ENCODE measurements around the gene RANBP1. TPM values are rescaled to one million over a fixed set of nuclear protein-coding genes. Genes with fewer than 3 reads are reported as not detected.

The RANBP1 gene
- total and polyA plus RNA-seq, 11 donors: 29.3 to 85.3 (median 41.5) TPM

DNA sequence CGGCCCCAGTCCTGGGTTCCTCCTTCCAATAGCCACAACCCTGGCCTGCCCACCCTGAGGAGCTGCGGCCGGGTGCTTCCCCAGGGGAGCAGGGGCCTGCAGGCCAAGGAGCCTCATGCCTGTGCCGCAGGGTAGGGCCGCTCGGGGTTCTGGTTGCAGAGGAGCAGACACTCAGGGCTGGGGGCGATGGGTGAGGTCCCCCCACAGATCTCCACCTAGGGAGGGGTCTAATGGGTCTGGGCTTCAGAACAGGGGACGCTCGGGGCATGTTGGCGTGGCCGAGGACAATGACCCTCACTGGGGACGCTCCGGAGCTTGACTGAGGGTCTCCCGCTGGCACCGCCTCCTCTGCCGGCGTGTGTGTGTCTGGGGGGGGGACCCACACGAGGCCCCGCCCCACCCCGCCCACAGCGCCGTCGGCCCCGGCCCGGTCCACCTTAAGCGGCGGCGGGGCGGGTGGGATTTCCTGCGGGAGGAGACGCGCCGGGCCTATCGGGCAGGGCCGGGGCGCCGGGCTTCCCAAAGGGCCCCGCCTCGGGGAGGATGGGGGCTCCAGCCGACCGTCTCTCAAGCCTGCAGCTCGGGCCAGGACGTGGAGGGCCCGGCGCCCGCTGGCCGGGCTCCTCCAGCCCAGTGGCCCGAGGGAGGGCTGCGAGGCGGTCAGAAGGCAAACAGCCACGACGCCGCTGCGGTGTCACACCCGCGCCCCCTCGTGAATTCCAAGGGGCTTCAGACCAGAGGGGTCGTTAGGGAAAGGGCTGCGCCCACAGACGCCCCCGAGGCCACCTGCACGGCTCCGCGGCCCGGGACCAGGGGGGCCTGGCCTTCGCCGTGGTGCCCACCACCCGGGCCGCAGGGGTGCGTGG lies 15.1 kb downstream of the RANBP1 start:
- H3K4me3 ChIP-seq: peak overlapping the region; percentile 88 to 100 (median 99)
- H3K4me1 ChIP-seq: peaks cover 6 to 51% (median 38%) of the 10 kb centered on the region in 12 donors
- no peaks in the 10 kb centered on the region for H3K27me3 ChIP-seq
- TF ChIP-seq, protein P1, sequence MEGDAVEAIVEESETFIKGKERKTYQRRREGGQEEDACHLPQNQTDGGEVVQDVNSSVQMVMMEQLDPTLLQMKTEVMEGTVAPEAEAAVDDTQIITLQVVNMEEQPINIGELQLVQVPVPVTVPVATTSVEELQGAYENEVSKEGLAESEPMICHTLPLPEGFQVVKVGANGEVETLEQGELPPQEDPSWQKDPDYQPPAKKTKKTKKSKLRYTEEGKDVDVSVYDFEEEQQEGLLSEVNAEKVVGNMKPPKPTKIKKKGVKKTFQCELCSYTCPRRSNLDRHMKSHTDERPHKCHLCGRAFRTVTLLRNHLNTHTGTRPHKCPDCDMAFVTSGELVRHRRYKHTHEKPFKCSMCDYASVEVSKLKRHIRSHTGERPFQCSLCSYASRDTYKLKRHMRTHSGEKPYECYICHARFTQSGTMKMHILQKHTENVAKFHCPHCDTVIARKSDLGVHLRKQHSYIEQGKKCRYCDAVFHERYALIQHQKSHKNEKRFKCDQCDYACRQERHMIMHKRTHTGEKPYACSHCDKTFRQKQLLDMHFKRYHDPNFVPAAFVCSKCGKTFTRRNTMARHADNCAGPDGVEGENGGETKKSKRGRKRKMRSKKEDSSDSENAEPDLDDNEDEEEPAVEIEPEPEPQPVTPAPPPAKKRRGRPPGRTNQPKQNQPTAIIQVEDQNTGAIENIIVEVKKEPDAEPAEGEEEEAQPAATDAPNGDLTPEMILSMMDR (IDR thresholded peaks at IDR 0.05): no peak
- TF ChIP-seq POLR2A (IDR thresholded peaks at IDR 0.05): peak in 1 of 2 donors; percentile 27
- H3K27ac ChIP-seq: peak overlapping the region; percentile 94 to 100 (median 98)
- peak; percentile 91 to 96 (median 93) for DNase-seq
- H3K9me3 ChIP-seq: no peaks in the 10 kb centered on the region
- peak; percentile 72 to 90 (median 86) for ATAC-seq
- WGBS, 4 donors: 5 to 8% (median 6%) methylated on average over 15 to 70 of the region's 70 CpGs
- intact Hi-C loops (cut with DNase I): loop anchor here in 1 of 10 donors (5.0 kb wide), 1 partner anchor 114 kb away; the partner anchor contains the start of gene ARVCF
- H3K36me3 ChIP-seq: peaks cover 0 to 19% (median 15%) of the 10 kb centered on the region in 9 donors

DNA sequence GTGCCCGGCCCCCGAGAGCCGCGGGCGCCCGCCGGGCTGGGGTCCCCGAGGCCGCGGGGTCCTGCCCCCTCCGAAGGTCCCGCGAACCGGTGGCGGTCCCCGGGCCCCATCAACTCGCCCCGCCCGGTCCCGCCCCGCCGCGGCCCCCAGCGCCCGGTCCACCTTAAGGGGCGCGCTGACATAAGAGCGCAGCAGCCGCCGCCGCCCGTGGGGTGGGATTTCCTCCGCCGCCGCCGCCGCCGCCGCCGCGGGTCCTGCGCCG lies 15.6 kb downstream of the RANBP1 start, which contains the start of gene ZDHHC8:
TSS of gene ZDHHC8 (plus strand) at position 208 of the 262 bp plus-strand sequence. CDS start 144 bp downstream, outside the sequence.
- ATAC-seq: peak in 3 of 4 donors; percentile 37 to 64 (median 51)
- TF ChIP-seq, protein P1 (IDR thresholded peaks at IDR 0.05): no peak
- TF ChIP-seq POLR2A (IDR thresholded peaks at IDR 0.05): no peak
- WGBS, 4 donors: 0 to 1% methylated on average over 42 to 43 of the region's 43 CpGs; no CpG with 5 or more reads in 2 of the 4 donors
- Histone ChIP-seq H3K4me1 (peaks cover 11 to 57% (median 43%) of the 10 kb centered on the region in 12 donors), H3K27me3 (no peaks in the 10 kb centered on the region), H3K9me3 (no peaks in the 10 kb centered on the region), H3K36me3 (peaks cover 0 to 13% (median 9%) of the 10 kb centered on the region in 9 donors), H3K4me3 (peak within 1 kb of the TSS; percentile 88 to 100 (median 99)), H3K27ac (peak within 1 kb of the TSS; percentile 94 to 100 (median 98))
- DNase-seq: peak in 3 of 5 donors; percentile 48 to 60 (median 59)
- intact Hi-C loops (cut with DNase I): loop anchor here in 1 of 10 donors (5.0 kb wide), 1 partner anchor 114 kb away; the partner anchor contains the start of gene ARVCF

DNA sequence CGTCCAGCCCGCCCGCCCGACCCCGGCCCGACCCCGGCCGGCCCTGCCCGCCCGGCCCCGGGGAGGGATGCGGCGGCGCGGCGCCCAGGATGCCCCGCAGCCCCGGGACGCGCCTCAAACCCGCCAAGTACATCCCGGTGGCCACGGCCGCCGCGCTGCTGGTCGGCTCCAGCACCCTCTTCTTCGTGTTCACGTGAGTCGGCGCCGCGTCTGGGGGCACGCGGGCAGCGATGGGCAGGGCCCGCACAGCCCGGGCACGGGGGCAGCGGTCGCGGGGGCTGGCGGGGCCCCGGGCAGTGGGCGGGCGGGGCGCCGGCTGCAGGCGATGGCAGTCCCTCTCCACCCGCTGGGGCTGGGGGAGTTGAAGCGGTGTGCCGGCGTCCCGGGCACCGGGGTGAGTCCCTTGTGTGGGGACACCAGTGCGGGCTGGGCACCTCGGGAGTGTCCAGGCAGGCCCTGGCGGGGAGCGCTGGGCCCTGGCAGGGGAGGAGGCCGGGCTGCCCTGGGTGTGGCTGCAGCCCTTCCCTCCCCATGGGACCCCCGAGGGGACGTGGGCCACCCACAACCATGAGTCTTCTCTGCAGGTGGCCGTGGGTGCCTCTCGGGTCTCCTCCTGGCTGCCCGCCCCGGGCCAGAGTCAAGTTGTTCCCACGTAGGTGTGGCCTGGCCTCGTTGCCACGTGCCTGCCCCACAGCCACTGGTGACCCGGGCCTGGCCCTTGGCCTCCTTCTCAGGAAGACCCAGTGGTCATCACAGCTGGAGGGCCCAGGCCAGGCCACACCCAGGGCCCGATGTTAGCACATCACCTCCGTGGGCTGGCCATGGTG lies 16.2 kb downstream of the RANBP1 start:
- 0 to 1% (median 1%) methylated on average over 11 to 72 of the region's 72 CpGs for WGBS, 4 donors
- ATAC-seq: peak in 1 of 4 donors; percentile 3
- intact Hi-C loops (cut with DNase I): loop anchor here in 1 of 10 donors (5.0 kb wide), 1 partner anchor 115 kb away; the partner anchor contains the start of gene ARVCF

More for the DNA sequence above, 16.2 kb downstream of the RANBP1 start:
- peak overlapping the region; percentile 76 to 100 (median 98) for H3K4me3 ChIP-seq
- H3K27me3 ChIP-seq: no peaks in the 10 kb centered on the region
- H3K27ac ChIP-seq: peak overlapping the region in 11 of 12 donors; percentile 28 to 100 (median 73)
- peaks cover 0 to 8% (median 5%) of the 10 kb centered on the region in 9 donors for H3K36me3 ChIP-seq
- TF ChIP-seq, protein P1 (IDR thresholded peaks at IDR 0.05): no peak
- TF ChIP-seq POLR2A (IDR thresholded peaks at IDR 0.05): no peak
- H3K4me1 ChIP-seq: peaks cover 16 to 62% (median 49%) of the 10 kb centered on the region in 12 donors
- no peaks in the 10 kb centered on the region for H3K9me3 ChIP-seq
- peak in 2 of 5 donors; percentile 56 to 66 for DNase-seq
